ENCODE results near the gene UCN2.

Gene UCN2

GRCh38 chr3:48563382-48563918, at the start of gene UCN2:
Gene UCN2, minus strand, starts transcription at chr3:48563781. Its CDS starts 657 bp downstream, at chr3:48563124.
- no peak for DNase-seq

- DNase-seq, result no peak
These were observed 48.7 kb upstream of the UCN2 start for GRCh38 chr3:48612309-48612708.

GRCh38 chr3:48609088-48610005, 45.8 kb upstream of the UCN2 start, which contains the start of gene UQCRC1:
Gene UQCRC1, minus strand, starts transcription at chr3:48609646. Its CDS starts 26 bp downstream, at chr3:48609620.
- DNase-seq, result peak; percentile 95

GRCh38 chr3:48607519-48607918, 43.9 kb upstream of the UCN2 start:
- DNase-seq, result no peak

GRCh38 chr3:48601622-48601994, 38.0 kb upstream of the UCN2 start:
- DNase-seq, result no peak

- DNase-seq, result no peak
These were observed 37.4 kb upstream of the UCN2 start for GRCh38 chr3:48600711-48601621.

GRCh38 chr3:48599509-48600285, 36.1 kb upstream of the UCN2 start:
- DNase-seq, result no peak

GRCh38 chr3:48599077-48599501, 35.5 kb upstream of the UCN2 start:
- no peak for DNase-seq

- DNase-seq, result no peak
These were observed 34.9 kb upstream of the UCN2 start for GRCh38 chr3:48598323-48599076.

GRCh38 chr3:48597408-48597800, 33.8 kb upstream of the UCN2 start:
- DNase-seq, result no peak

GRCh38 chr3:48596676-48597407, 33.3 kb upstream of the UCN2 start:
- no peak for DNase-seq

GRCh38 chr3:48596157-48596556, 32.6 kb upstream of the UCN2 start:
- no peak for DNase-seq

GRCh38 chr3:48595526-48596121, 32.0 kb upstream of the UCN2 start:
- DNase-seq, result peak; percentile 14

GRCh38 chr3:48595075-48595525, 31.5 kb upstream of the UCN2 start, which contains the start of gene COL7A1:
Gene COL7A1, minus strand, starts transcription at chr3:48595329. Its CDS starts 170 bp downstream, at chr3:48595159.
- DNase-seq, result no peak

- DNase-seq, result no peak
These were observed 31.0 kb upstream of the UCN2 start for GRCh38 chr3:48594417-48595049.

GRCh38 chr3:48593337-48593736, 29.8 kb upstream of the UCN2 start:
- no peak for DNase-seq

- DNase-seq, result no peak
These were observed 29.0 kb upstream of the UCN2 start for GRCh38 chr3:48592519-48593087.

GRCh38 chr3:48591886-48592518, 28.4 kb upstream of the UCN2 start:
- DNase-seq, result no peak

- DNase-seq, result no peak
These were observed 27.9 kb upstream of the UCN2 start for GRCh38 chr3:48591436-48591835.

Data from OCI-M1 (cell line).